GM18508 (cell line): ENCODE data around the gene IL17A.
"Not testable (repeated sequence)": the region's sequence is repeated elsewhere in the genome, so short reads cannot be mapped to it uniquely, and the experiment has no call there.

ENCODE experiments used
- ATAC-seq: cut with Tn5 transposase; IDR thresholded peaks from one replicate; pipeline ENCODE4 v1.9.1; 2021; ENCODE audit warnings: moderate number of reproducible peaks; ENCODE audit not compliant: insufficient read depth, unreplicated experiment

IL17A gene

GRCh38 chr6:52162940-52163908 is 23.0 kb upstream of the IL17A start:
- no peak for ATAC-seq

GRCh38 chr6:52164319-52165094 is 21.7 kb upstream of the IL17A start:
- ATAC-seq, result no peak

- no peak for ATAC-seq
These were observed 18.9 kb upstream of the IL17A start for GRCh38 chr6:52167267-52167666.

- not testable (repeated sequence) for ATAC-seq
These were observed 17.8 kb upstream of the IL17A start for GRCh38 chr6:52168351-52168750.

- ATAC-seq, result no peak
These were observed 12.1 kb upstream of the IL17A start for GRCh38 chr6:52174118-52174517.

DNA sequence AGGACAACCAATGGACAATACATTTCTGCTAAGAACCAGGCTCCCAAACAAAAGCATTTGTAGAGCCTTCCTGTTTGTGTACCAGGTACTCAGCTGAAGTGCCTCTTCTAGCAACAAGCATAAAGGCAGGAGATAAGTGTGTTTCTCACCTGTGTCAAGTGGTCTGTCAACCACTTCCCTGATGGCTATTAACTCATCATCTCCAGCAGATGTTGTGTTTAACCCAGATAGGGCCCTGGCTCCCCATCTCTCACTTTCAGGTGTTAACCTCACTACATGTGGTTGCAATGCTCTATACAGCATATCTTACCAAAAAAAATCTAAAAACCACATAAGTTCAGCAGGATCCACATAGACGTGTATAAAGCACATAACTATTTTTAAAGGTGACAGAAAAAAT is 9.6 kb upstream of the IL17A start:
- no peak for ATAC-seq

DNA sequence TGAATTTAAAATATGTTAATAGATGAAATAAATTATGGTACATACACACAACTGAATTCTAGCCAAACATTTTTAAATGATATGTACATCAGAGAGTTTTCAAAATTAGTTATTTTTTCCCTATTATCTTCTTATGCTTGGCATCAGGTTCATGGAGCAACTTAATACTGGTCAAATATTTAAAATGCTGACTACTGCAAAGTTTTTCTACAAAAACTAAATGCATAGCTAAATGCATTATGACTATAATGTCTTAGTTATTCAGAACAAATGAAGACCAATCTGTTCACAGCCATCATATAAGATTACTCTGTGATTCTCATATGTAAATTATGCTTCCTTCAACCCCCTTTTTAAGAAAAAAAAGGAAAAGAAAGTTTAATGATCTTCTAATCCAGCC is 8.2 kb upstream of the IL17A start:
- ATAC-seq, result no peak

GRCh38 chr6:52180787-52181558 is 5.2 kb upstream of the IL17A start:
- ATAC-seq, result peak; percentile 73

GRCh38 chr6:52183131-52183713 is 3.0 kb upstream of the IL17A start:
- no peak for ATAC-seq

DNA sequence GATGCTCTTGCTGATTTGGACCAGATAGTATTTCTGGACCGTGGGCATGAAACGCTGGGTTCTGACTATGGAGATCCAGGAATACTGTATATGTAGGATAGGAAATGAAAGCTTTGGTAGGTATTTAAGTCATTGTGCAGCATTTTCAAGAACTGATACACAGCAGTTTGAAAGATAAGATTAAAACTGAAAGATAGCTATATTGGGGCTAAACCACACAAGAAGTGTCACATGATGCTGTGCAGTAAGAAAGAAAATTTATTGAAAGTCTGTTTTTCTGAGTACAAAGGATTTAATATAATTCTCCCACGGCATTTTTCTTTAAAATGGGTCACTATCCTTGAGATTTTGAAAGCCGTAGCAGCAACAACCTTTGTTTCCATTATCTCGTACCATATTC is 305 bp downstream of the IL17A start:
- ATAC-seq, result no peak

DNA sequence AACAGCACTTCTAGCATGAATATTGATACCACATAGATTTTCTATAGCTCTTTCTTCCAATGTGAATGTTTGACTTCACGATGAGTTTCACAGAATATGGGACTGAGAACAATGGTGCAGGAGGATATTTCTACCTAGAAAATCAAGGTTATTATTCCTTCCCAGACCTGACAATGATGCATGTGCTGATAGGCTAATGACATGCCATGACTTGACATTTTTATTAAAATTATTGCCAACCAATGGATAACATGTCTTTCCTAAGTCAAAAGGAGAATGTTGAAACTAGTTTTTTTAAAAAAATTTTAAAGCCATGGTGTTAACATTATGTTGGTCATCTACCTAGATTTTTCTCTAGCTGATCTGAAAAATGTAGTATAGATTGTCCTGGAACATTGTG is 923 bp downstream of the IL17A start:
- ATAC-seq, result no peak

- no peak for ATAC-seq
These were observed 3.8 kb downstream of the IL17A start for GRCh38 chr6:52189974-52190373.

DNA sequence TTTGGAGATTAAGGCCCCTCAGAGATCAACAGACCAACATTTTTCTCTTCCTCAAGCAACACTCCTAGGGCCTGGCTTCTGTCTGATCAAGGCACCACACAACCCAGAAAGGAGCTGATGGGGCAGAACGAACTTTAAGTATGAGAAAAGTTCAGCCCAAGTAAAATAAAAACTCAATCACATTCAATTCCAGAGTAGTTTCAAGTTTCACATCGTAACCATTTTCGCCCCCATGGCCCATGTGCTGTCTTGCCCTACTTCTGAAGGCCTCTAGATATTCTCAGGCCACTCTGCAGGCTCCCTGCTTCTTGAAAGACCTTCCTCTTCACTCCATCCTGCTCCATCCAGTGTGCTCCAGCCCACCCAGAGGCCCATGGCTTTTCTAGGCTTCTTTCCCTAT is 4.2 kb downstream of the IL17A start:
- ATAC-seq, result no peak

GRCh38 chr6:52191824-52192223 is 5.6 kb downstream of the IL17A start:
- no peak for ATAC-seq

DNA sequence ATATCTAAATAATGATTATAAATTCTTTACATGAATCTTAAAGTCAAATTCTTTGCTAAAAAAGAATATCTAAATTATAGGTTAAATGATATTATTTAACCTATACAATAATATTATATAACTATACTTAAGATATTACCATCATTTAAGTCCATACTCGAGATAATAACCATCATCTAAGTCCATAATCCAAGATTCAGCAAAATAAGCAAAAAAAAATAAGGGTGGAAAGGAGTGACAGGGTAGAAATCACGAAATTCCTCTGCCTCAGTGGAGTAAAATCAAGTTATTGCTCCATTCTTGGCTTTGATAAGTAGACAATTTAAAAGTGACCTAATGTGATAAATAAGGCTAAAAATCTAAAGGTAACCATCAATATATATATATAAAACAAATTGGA is 9.7 kb downstream of the IL17A start:
- ATAC-seq, result no peak

DNA sequence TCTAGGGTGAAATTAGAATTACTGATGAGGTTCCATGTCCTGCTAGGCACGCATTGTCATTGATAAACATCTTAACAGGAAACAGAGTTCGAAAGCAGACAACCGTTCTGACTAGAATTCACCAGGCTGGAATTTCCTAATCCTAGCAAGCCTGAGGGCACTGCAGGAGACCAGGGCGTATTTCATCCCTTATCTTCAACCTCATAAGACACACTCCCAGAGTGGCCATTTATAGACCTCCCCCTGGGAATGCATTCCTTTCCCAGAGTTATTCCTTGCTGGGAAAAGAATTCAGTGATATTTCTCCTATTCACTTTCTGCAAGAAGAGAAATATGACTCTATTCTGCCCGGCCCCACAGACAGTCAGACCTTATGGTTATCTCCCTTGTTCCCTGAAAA is 13.9 kb downstream of the IL17A start:
- not testable (repeated sequence) for ATAC-seq

DNA sequence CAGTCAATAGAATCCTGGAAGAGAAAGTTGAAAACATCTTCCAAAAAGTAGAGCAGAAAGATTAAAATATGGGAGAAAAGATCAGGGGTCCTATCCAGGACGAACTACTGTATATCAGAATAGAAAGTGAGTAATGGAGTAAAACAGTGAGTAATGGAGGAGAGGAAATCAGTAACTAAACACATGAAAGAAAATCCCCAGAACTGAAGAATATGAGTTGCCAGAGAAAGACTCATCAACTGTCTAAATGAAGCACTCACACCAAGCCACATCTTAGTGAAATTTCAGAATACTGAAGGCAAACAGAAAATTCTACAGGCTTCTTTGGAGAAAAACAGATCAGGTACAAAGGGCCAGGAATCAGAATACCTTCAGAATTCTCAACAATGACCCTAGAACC is 14.9 kb downstream of the IL17A start:
- no peak for ATAC-seq

GRCh38 chr6:52201493-52201892 is 15.3 kb downstream of the IL17A start:
- no peak for ATAC-seq

- ATAC-seq, result no peak
These were observed 20.9 kb downstream of the IL17A start for GRCh38 chr6:52207066-52207465.

- no peak for ATAC-seq
These were observed 22.4 kb downstream of the IL17A start for GRCh38 chr6:52208612-52209011.
